Measurements from ENCODE around the gene RRM2.

The RRM2 gene

GRCh38 chr2:10073706-10074105 is 48.8 kb upstream of the RRM2 start:
- Histone ChIP-seq H3K4me1 (ENCODE audit: control insufficient read depth, insufficient read depth, low read length) (0 out of 2 replicates have a peak, but pooled peaks cover 2% of the 10 kb centered on the region), H3K27ac (ENCODE audit: extremely low read depth, low read depth, low read length) (no peak overlapping the region), H3K36me3 (ENCODE audit: control insufficient read depth in 2 of 2, insufficient read depth in 1 of 2, low read length in 2 of 2) (no peaks in the 10 kb centered on the region; a peak in 1 of 3 replicates), H3K9me3 (ENCODE audit: control insufficient read depth, insufficient read depth, low read depth, low read length) (no peaks in the 10 kb centered on the region), H3K4me3 (ENCODE audit: low read depth, low read length) (no peak overlapping the region)
- TF ChIP-seq ZBTB20 (tag by site-specific recombination; IDR thresholded peaks at IDR 0.05) (peak; percentile 31; the same call in 1 of the 2 replicates), ZNF521 (tag by site-specific recombination; IDR thresholded peaks at IDR 0.05) (no peak), ZSCAN18 (tag by site-specific recombination; IDR thresholded peaks at IDR 0.05) (no peak), ZIC2 (tag by site-specific recombination; IDR thresholded peaks at IDR 0.05) (peak; percentile 89), ZNF184 (tag by site-specific recombination; IDR thresholded peaks at IDR 0.05) (no peak), SALL2 (tag by site-specific recombination; IDR thresholded peaks at IDR 0.05; ENCODE audit: borderline replicate concordance) (no peak)
- ChIA-PET POLR2A (interaction anchor here (0.6 to 1.8 kb wide), 3 partner anchors 9 to 61 kb away, joined by 3 to 10 read pairs (median 5); no protein-coding TSS in a partner anchor), CTCF (interaction anchor here (1.0 to 6.8 kb wide), 19 partner anchors 9 to 586 kb away, joined by 3 to 124 read pairs (median 13); partner anchors contain the start of gene ADAM17)

GRCh38 chr2:10075101-10075500 is 47.4 kb upstream of the RRM2 start:
- ChIA-PET CTCF (interaction anchor here (0.6 to 6.8 kb wide), 6 partner anchors 20 to 360 kb away, joined by 3 to 124 read pairs (median 4); no protein-coding TSS in a partner anchor), POLR2A (interaction anchor here (0.6 kb wide), 1 partner anchor 624 kb away, joined by 3 read pairs; no protein-coding TSS in a partner anchor)
- H3K4me1 ChIP-seq (ENCODE audit: control insufficient read depth, insufficient read depth, low read length), result 0 out of 2 replicates have a peak, but pooled peaks cover 2% of the 10 kb centered on the region
- no peaks in the 10 kb centered on the region for H3K9me3 ChIP-seq (ENCODE audit: control insufficient read depth, insufficient read depth, low read depth, low read length)
- TF ChIP-seq KLF9 (tag by site-specific recombination; IDR thresholded peaks at IDR 0.05; ENCODE audit: low read depth) (no peak), ZNF341 (tag by site-specific recombination; IDR thresholded peaks at IDR 0.05; ENCODE audit: low read depth) (no peak), OSR2 (tag by site-specific recombination; IDR thresholded peaks at IDR 0.05) (no peak), ZNF148 (tag by site-specific recombination; IDR thresholded peaks at IDR 0.05; ENCODE audit: borderline replicate concordance) (no peak), ZNF169 (tag by site-specific recombination; IDR thresholded peaks at IDR 0.05) (no peak), ZSCAN30 (tag by site-specific recombination; IDR thresholded peaks at IDR 0.05) (no peak), PRDM6 (tag by site-specific recombination; IDR thresholded peaks at IDR 0.05) (no peak), ZBTB26 (tag by site-specific recombination; optimal IDR thresholded peaks at IDR 0.05) (no peak), ZNF48 (tag by site-specific recombination; IDR thresholded peaks at IDR 0.05) (no peak), ZNF394 (tag by site-specific recombination; IDR thresholded peaks at IDR 0.05; ENCODE audit: borderline replicate concordance) (no peak), ZNF114 (tag by site-specific recombination; IDR thresholded peaks at IDR 0.05) (no peak), ZNF555 (tag by site-specific recombination; conservative IDR thresholded peaks at IDR 0.05) (no peak), ZNF549 (tag by site-specific recombination; IDR thresholded peaks at IDR 0.05) (no peak), SP7 (tag by site-specific recombination; IDR thresholded peaks at IDR 0.05) (no peak), ZNF292 (tag by site-specific recombination; IDR thresholded peaks at IDR 0.05; ENCODE audit: borderline replicate concordance, low read depth) (no peak), ZNF266 (tag by site-specific recombination; IDR thresholded peaks at IDR 0.05; ENCODE audit: low read depth) (no peak), ZNF548 (tag by site-specific recombination; IDR thresholded peaks at IDR 0.05) (no peak), ZNF501 (tag by site-specific recombination; IDR thresholded peaks at IDR 0.05) (no peak), ZBTB21 (tag by site-specific recombination; IDR thresholded peaks at IDR 0.05) (no peak), ZNF184 (tag by site-specific recombination; IDR thresholded peaks at IDR 0.05) (no peak)
- no peaks in the 10 kb centered on the region; a peak in 1 of 3 replicates for H3K36me3 ChIP-seq (ENCODE audit: control insufficient read depth in 2 of 2, insufficient read depth in 1 of 2, low read length in 2 of 2)
- no peak overlapping the region for H3K27ac ChIP-seq (ENCODE audit: extremely low read depth, low read depth, low read length)
- no peak overlapping the region for H3K4me3 ChIP-seq (ENCODE audit: low read depth, low read length)

Measured in HEK293 (cell line).